Heart right ventricle (tissue), 16 donors: Measurements from ENCODE around the gene FARSA. TPM values are rescaled to one million over a fixed set of nuclear protein-coding genes. Genes with fewer than 3 reads are reported as not detected.
A peak's percentile ranks its signal among the peaks of the same experiment; 100 is the strongest.

Experiments used
- ATAC-seq, 8 donors: fragments of 200-7000 bp; cut with Tn5 transposase; one replicate each; pipeline ENCODE4 v1.9.1; 2020; ENCODE audit warnings: mild to moderate bottlenecking in 8 of 8, moderate library complexity in 8 of 8, moderate number of reproducible peaks in 1 of 8
- DNase-seq, 2 donors: peaks; one replicate each; pipeline ENCODE4 v3.0.0-alpha.2; 2020
- H3K27ac ChIP-seq, 10 donors: fragments of 200-600 bp; sonication (generic) in 2 of 10; one replicate each; pipeline versions ENCODE4 v1.5.0 to v1.8.0; 2020 to 2022; ENCODE audit warnings: mild to moderate bottlenecking in 3 of 10
- H3K27me3 ChIP-seq, 7 donors: fragments of 200-600 bp; one replicate each; pipeline ENCODE4 v1.8.0; 2021 to 2022; ENCODE audit warnings: mild to moderate bottlenecking in 2 of 7
- H3K36me3 ChIP-seq, 9 donors: fragments of 200-600 bp; sonication (generic) in 1 of 9; one replicate each; pipeline versions ENCODE4 v1.5.0 to v1.8.0; 2020 to 2022; ENCODE audit warnings: mild to moderate bottlenecking in 2 of 9
- H3K4me1 ChIP-seq, 9 donors: fragments of 200-600 bp; sonication (generic) in 1 of 9; one replicate each; pipeline versions ENCODE4 v1.5.0 to v1.8.0; 2020 to 2022; ENCODE audit warnings: mild to moderate bottlenecking in 4 of 9
- H3K4me3 ChIP-seq, 10 donors: fragments of 200-600 bp; sonication (generic) in 2 of 10; one replicate each; pipeline versions ENCODE4 v1.5.0 to v1.8.0; 2020 to 2022; ENCODE audit warnings: mild to moderate bottlenecking in 7 of 10, moderate library complexity in 2 of 10
- H3K9me3 ChIP-seq, 11 donors: fragments of 200-600 bp in 10 of 11; sonication (generic) in 2 of 11; one replicate each; pipeline versions ENCODE4 v1.5.0 to v1.8.0; 2013 to 2022; ENCODE audit warnings: mild to moderate bottlenecking in 2 of 11, control low read depth in 1 of 11, moderate library complexity in 1 of 11
- CTCF ChIP-seq, 9 donors: fragments of 200-600 bp; sonication (generic) in 2 of 9; IDR thresholded peaks; one replicate each; pipeline versions ENCODE4 v1.5.0 to v1.8.0; 2021 to 2022; ENCODE audit warnings: antibody characterized with exemption in 9 of 9, mild to moderate bottlenecking in 5 of 9, moderate library complexity in 1 of 9
- WGBS, 2 donors: extraction: QIAGEN DNeasy Blood & Tissue Kit; methylation state at CpG; one replicate each; pipeline ENCODE4 v1.1.7; 2013; ENCODE audit warnings: inconsistent platforms in 1 of 2; 5-methylcytosine and 5-hydroxymethylcytosine counted together
- intact Hi-C, 10 donors: fragments of 100-400 bp; cut with DNase I; formaldehyde crosslinking; loops; one replicate each; pipeline versions ENCODE4 v1.11.1 to v1.14.2; 2022
- polyA plus RNA-seq, 2 donors: library from polyadenylated mRNA; stranded (reverse); fragments of 200-250 nt; gene quantifications; one replicate each; pipeline ENCODE4 v1.2.3, GENCODE V29; 2013
- total RNA-seq, 10 donors: library from RNA; stranded (reverse); fragmentation: NEBNext Ultra II Directional in 3 of 10; extraction: Animal tissue kit (Norgen Biotek cat#: 25700) in 3 of 10; gene quantifications; one replicate each; pipeline versions ENCODE4 v1.2.1 to v1.2.4, GENCODE V29; 2021 to 2023
- donor health status: Arrhythmogenic right ventricular cardiomyopathy.
- donor health status: ischemic (EF 13 %, LVEDD 7.1; RV severe dilation, severe dysfunction).
- donor health status: healthy with polysubstance abuse.
- donor health status: DM: no; HTN: yes; CAD: no.
- donor health status: DM: no; HTN: no; CAD: no.
- donor health status: ischemic (EF 25% LVEDD 6.9; RV normal size, moderate dysfunction).
- donor health status: ischemic (EF 25% LVEDD 5.7; RV mildly dilated, moderate dysfunction).
- donor health status: healthy.
- donor health status: DM: yes; HTN: yes; CAD: no.
- donor health status: Ischemic cardiomyopathy.
- donor health status: ischemic (EF 35%, LVEDD 5.7; RV mildly dilated, moderate dysfunction).
- donor health status: nonischemic (EF 11% LVEDD 7.7; RV severe dilation, severe dysfunction).
- donor health status: DM: yes; HTN: yes; CAD: no.
- donor health status: PGD.
- donor health status: ischemic (EF 29% LVEDD 5.4; RV normal size, mild dysfunction).
- donor health status: nonischemic (EF 23%, LVEDD 6.1; RV moderate dilation, normal function).

The FARSA gene
- total and polyA plus RNA-seq, 12 donors: 23.2 to 81.4 (median 38.5) TPM

- no peak for ATAC-seq
- intact Hi-C loops: loop anchor here in 3 of 10 donors (2.0 to 10.0 kb wide), 2 partner anchors 81 kb away; partner anchors contain the start of gene DAND5 (in 2 of the 3)
Measured at GRCh38 chr19:12884202-12884601, 49.3 kb downstream of the FARSA start.

GRCh38 chr19:12882589-12882988, 50.9 kb downstream of the FARSA start:
- H3K4me1 ChIP-seq: peaks cover 10 to 55% (median 24%) of the 10 kb centered on the region in 9 donors
- TF ChIP-seq CTCF (IDR thresholded peaks at IDR 0.05): no peak
- ATAC-seq: no peak
- 85 to 89% methylated on average over 3 of the region's 3 CpGs for WGBS, 2 donors
- H3K9me3 ChIP-seq: peaks cover 0 to 15% (median 0%) of the 10 kb centered on the region in 11 donors
- intact Hi-C loops: loop anchor here in 2 of 10 donors (10.0 kb wide), 1 partner anchor 82 kb away; the partner anchor contains the start of gene DAND5 (in 2 of the 2)
- H3K36me3 ChIP-seq: peaks cover 0 to 16% (median 11%) of the 10 kb centered on the region in 9 donors
- no peak overlapping the region for H3K4me3 ChIP-seq
- no peak for DNase-seq
- H3K27ac ChIP-seq: peak overlapping the region in 1 of 10 donors; percentile 90
- H3K27me3 ChIP-seq: peaks cover 0 to 45% (median 27%) of the 10 kb centered on the region in 7 donors

More at GRCh38 chr19:12884202-12884601, 49.3 kb downstream of the FARSA start:
- 91 to 95% methylated on average over 3 of the region's 3 CpGs for WGBS, 2 donors
- Histone ChIP-seq H3K9me3 (peaks cover 0 to 15% (median 0%) of the 10 kb centered on the region in 11 donors), H3K4me3 (no peak overlapping the region), H3K27ac (peak overlapping the region in 1 of 10 donors; percentile 90), H3K36me3 (peaks cover 0 to 3% (median 0%) of the 10 kb centered on the region in 9 donors), H3K4me1 (peaks cover 10 to 55% (median 24%) of the 10 kb centered on the region in 9 donors), H3K27me3 (peaks cover 0 to 45% (median 27%) of the 10 kb centered on the region in 7 donors)
- no peak for TF ChIP-seq CTCF (IDR thresholded peaks at IDR 0.05)
- DNase-seq: no peak

- TF ChIP-seq CTCF (IDR thresholded peaks at IDR 0.05): no peak
- H3K27ac ChIP-seq: peak within 1 kb of the TSS; percentile 67 to 93 (median 86)
- intact Hi-C loops: loop anchor here in 2 of 10 donors (10.0 kb wide), 1 partner anchor 84 kb away; the partner anchor contains the start of gene DAND5 (in 2 of the 2)
- H3K4me1 ChIP-seq: peaks cover 10 to 55% (median 24%) of the 10 kb centered on the region in 9 donors
- H3K4me3 ChIP-seq: peak within 1 kb of the TSS; percentile 62 to 85 (median 74)
- peak; percentile 92 to 97 (median 96) for ATAC-seq
- H3K36me3 ChIP-seq: peaks cover 0 to 29% (median 17%) of the 10 kb centered on the region in 9 donors
- DNase-seq: peak; percentile 95 to 96
- peaks cover 0 to 15% (median 0%) of the 10 kb centered on the region in 11 donors for H3K9me3 ChIP-seq
- peaks cover 0 to 36% (median 27%) of the 10 kb centered on the region in 7 donors for H3K27me3 ChIP-seq
- WGBS, 2 donors: 0 to 1% methylated on average over 38 of the region's 38 CpGs
Measured at GRCh38 chr19:12881172-12881808, 52.2 kb downstream of the FARSA start, which contains the start of gene DNASE2. TSS of gene DNASE2 (minus strand) at chr19:12881449. CDS start at chr19:12881375, 74 bp downstream.

GRCh38 chr19:12880551-12881171, 52.9 kb downstream of the FARSA start:
- WGBS, 2 donors: 15 to 20% methylated on average over 29 of the region's 29 CpGs
- Histone ChIP-seq H3K27me3 (peaks cover 0 to 29% (median 24%) of the 10 kb centered on the region in 7 donors), H3K27ac (peak overlapping the region; percentile 67 to 93 (median 86)), H3K36me3 (peaks cover 0 to 35% (median 21%) of the 10 kb centered on the region in 9 donors), H3K4me3 (peak overlapping the region; percentile 62 to 85 (median 74)), H3K4me1 (peaks cover 7 to 50% (median 20%) of the 10 kb centered on the region in 9 donors), H3K9me3 (peaks cover 0 to 15% (median 0%) of the 10 kb centered on the region in 11 donors)
- ATAC-seq (peak; percentile 9 to 51 (median 38)), DNase-seq (peak in 1 of 2 donors; percentile 42)
- intact Hi-C loops: loop anchor here in 2 of 10 donors (10.0 kb wide), 1 partner anchor 84 kb away; the partner anchor contains the start of gene DAND5 (in 2 of the 2)
- no peak for TF ChIP-seq CTCF (IDR thresholded peaks at IDR 0.05)
